Osteoblast (primary cell): Measurements from ENCODE around the gene CDK18. TPM values are rescaled to one million over a fixed set of nuclear protein-coding genes. Genes with fewer than 3 reads are reported as not detected.
"Not testable (repeated sequence)": the region's sequence is repeated elsewhere in the genome, so short reads cannot be mapped to it uniquely, and the experiment has no call there.

Source experiments
- DNase-seq: peaks from one replicate; pipeline ENCODE4 v3.0.0; 2011; ENCODE audit warnings: low spot score, mixed read lengths; ENCODE audit not compliant: insufficient read length; ENCODE audit errors: missing footprints
- H2AFZ ChIP-seq: 2 replicates; pipeline ENCODE4 v1.6.0; 2011; ENCODE audit warnings: mild to moderate bottlenecking, low read length
- H3K27ac ChIP-seq: 2 replicates; pipeline ENCODE4 v1.5.1; 2011; ENCODE audit warnings: mild to moderate bottlenecking, low read depth, low read length, moderate library complexity
- H3K27me3 ChIP-seq: 2 replicates; pipeline ENCODE4 v1.6.0; 2012; ENCODE audit warnings: mild to moderate bottlenecking, control low read depth, inconsistent platforms, low read length, moderate library complexity; ENCODE audit not compliant: insufficient read depth
- H3K36me3 ChIP-seq: 2 replicates; pipeline ENCODE4 v1.5.1; 2011; ENCODE audit warnings: mild to moderate bottlenecking, low read length, control low read depth, moderate library complexity; ENCODE audit not compliant: insufficient read depth
- H3K4me1 ChIP-seq: 2 replicates; pipeline ENCODE4 v1.5.1; 2011; ENCODE audit warnings: mild to moderate bottlenecking, low read length, control low read depth, moderate library complexity; ENCODE audit not compliant: insufficient read depth
- H3K4me2 ChIP-seq: 2 replicates; pipeline ENCODE4 v1.6.0; 2011; ENCODE audit warnings: mild to moderate bottlenecking, low read length; ENCODE audit not compliant: insufficient read depth
- H3K4me3 ChIP-seq: fragments of 200-600 bp; sonication (generic); 3 replicates; pipeline ENCODE4 v1.5.1; 2012; ENCODE audit warnings: mild to moderate bottlenecking, low read length, inconsistent platforms; ENCODE audit not compliant: insufficient read depth
- H3K79me2 ChIP-seq: 2 replicates; pipeline ENCODE4 v1.6.0; 2012; ENCODE audit warnings: mild to moderate bottlenecking, low read length, control low read depth, inconsistent platforms; ENCODE audit not compliant: insufficient read depth
- H3K9me3 ChIP-seq: 2 replicates; pipeline ENCODE4 v1.5.1; 2011; ENCODE audit warnings: low read depth, low read length, control low read depth
- H4K20me1 ChIP-seq: 2 replicates; pipeline ENCODE4 v1.6.0; 2012; ENCODE audit warnings: mild to moderate bottlenecking, low read length, control low read depth; ENCODE audit not compliant: insufficient read depth
- total RNA-seq: library from RNA; depleted of rRNA; stranded (reverse); fragments of >200 nt; gene quantifications from 2 replicates; pipeline ENCODE4 v1.2.3, GENCODE V29; 2012
- TF ChIP-seq, protein P1 (sequence below): IDR thresholded peaks from 2 replicates; pipeline ENCODE4 v1.5.1; 2011; ENCODE audit warnings: mild to moderate bottlenecking, low read depth, low read length, moderate library complexity; ENCODE audit errors: extremely low read depth

Gene CDK18
- total RNA-seq, 1 donor: 0.72 TPM

DNA sequence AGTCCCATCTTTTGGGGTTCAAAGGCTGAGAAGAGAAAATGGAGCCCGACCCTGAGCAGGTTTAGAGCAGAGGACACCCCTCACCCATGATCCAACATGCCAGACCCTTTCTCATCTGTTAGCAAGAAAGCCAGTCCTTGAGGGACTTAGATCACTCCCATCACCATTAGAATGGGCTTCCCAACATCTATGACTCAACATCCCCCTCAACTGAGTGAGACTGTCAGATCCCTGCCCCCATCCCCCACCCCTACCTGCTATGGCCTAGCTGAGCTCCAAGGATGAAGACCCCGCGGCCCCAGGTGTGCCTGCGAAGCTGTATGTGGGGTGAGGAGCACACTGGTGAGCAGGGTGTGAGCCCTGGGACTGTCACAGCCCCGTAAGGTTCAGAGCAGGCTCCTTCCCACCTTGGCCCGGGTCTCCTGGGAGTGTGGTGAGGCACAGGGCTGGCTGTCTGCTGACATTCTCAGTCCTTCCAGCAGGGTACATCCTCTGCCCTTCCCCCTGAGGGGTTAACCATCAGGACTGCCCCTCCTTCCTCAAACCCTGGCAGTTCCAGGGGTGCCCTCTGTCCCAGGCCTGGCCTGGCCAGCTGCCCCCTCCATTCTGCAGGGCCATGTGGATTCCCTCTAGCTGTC is 27.2 kb upstream of the CDK18 start:
- Histone ChIP-seq H3K4me2 (no peak overlapping the region), H3K9me3 (no peaks in the 10 kb centered on the region), H3K4me1 (peaks cover 8% of the 10 kb centered on the region), H4K20me1 (no peaks in the 10 kb centered on the region), H3K79me2 (no peaks in the 10 kb centered on the region), H3K27ac (no peak overlapping the region), H3K27me3 (peaks cover 29% of the 10 kb centered on the region), H3K4me3 (no peak overlapping the region), H3K36me3 (no peaks in the 10 kb centered on the region), H2AFZ (no peak overlapping the region)
- TF ChIP-seq, protein P1, sequence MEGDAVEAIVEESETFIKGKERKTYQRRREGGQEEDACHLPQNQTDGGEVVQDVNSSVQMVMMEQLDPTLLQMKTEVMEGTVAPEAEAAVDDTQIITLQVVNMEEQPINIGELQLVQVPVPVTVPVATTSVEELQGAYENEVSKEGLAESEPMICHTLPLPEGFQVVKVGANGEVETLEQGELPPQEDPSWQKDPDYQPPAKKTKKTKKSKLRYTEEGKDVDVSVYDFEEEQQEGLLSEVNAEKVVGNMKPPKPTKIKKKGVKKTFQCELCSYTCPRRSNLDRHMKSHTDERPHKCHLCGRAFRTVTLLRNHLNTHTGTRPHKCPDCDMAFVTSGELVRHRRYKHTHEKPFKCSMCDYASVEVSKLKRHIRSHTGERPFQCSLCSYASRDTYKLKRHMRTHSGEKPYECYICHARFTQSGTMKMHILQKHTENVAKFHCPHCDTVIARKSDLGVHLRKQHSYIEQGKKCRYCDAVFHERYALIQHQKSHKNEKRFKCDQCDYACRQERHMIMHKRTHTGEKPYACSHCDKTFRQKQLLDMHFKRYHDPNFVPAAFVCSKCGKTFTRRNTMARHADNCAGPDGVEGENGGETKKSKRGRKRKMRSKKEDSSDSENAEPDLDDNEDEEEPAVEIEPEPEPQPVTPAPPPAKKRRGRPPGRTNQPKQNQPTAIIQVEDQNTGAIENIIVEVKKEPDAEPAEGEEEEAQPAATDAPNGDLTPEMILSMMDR: no peak
- DNase-seq: peak; percentile 41

DNA sequence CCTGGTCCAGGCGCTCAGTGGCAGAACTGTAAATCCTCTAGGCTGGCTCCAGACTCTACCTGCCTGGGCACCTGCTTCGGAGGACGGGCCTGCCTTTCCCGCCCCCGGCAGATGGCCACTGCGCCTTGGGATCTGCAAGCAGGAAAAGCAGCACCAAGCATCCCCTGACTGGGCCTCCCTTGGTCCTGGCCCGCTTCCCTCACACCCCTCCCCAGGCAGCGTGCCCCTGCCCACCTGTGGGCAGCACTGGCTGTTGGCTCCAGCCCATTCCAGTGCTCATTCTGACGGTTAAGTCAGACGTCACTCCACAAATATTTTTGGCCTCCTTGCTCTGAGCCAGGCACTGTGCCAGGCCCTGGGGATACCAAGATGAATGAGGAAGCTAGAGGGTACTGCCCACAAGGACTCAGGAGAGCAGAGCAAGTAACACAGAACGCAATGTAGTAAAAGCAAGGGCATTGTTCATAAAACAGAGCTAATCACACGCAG is 26.7 kb upstream of the CDK18 start:
- H3K4me1 ChIP-seq: peaks cover 8% of the 10 kb centered on the region
- no peak overlapping the region for H3K4me2 ChIP-seq
- no peaks in the 10 kb centered on the region for H3K9me3 ChIP-seq
- no peaks in the 10 kb centered on the region for H3K79me2 ChIP-seq
- no peaks in the 10 kb centered on the region for H4K20me1 ChIP-seq
- TF ChIP-seq, protein P1: no peak
- peaks cover 29% of the 10 kb centered on the region for H3K27me3 ChIP-seq
- no peaks in the 10 kb centered on the region for H3K36me3 ChIP-seq
- DNase-seq: peak; percentile 85
- H2AFZ ChIP-seq: no peak overlapping the region
- no peak overlapping the region for H3K27ac ChIP-seq
- H3K4me3 ChIP-seq: no peak overlapping the region

DNA sequence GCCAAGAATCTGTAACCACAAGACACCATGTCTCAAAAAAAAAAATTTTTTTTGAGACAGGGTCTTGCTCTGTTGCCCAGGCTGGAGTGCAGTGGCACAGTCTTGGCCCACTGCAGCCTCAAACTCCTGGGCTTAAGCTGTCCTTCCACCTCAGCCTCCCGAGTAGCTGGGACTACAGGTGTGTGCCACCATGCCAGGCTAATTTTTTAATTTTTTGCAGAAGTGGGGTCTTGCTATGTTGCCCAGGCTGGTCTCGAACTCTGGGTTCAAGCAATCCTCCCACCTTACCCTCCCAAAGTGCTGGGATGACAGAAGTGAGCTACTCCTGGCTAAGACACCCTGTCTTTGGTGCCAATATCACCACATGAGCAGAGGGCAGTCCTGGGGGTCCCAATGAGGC is 25.5 kb upstream of the CDK18 start:
- H3K79me2 ChIP-seq, H3K27ac ChIP-seq, H4K20me1 ChIP-seq, DNase-seq, H3K4me1 ChIP-seq, H3K36me3 ChIP-seq, H3K4me2 ChIP-seq, H3K4me3 ChIP-seq, H2AFZ ChIP-seq, H3K9me3 ChIP-seq: not testable (repeated sequence)
- peaks cover 40% of the 10 kb centered on the region for H3K27me3 ChIP-seq

DNA sequence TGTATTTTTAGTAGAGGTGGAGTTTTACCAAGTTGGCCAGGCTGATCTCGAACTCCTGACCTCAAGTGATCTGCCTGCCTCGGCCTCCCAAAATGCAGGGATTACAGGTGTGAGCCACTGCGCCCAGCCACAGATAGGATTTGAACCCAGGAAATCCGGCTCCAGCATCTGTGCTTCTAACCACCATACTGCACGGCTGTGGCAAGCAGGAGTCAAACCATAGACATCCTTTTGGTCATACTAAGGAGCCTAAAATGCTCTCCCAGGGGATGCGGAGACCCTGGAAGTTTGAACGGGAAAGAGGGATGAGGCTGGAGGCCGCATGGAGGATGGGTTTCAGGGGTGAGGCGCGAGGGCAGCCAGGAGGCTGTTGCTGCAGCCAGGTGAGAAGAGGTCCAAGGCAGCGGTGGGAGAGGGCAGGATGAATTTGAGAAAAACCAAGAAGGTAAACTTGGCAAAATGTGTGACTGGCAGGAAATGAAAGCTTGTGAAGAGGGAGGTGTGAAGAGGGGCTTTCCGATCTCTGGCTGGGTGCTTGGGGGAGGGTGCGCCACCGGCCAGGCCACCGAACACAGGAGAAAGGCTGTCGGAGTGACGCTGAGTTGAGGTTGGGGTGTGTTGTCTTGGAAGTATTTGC is 24.0 kb upstream of the CDK18 start:
- Histone ChIP-seq H4K20me1 (no peaks in the 10 kb centered on the region), H3K79me2 (no peaks in the 10 kb centered on the region), H3K36me3 (no peaks in the 10 kb centered on the region), H3K9me3 (no peaks in the 10 kb centered on the region), H3K4me1 (peaks cover 8% of the 10 kb centered on the region), H3K4me3 (no peak overlapping the region), H2AFZ (no peak overlapping the region), H3K27me3 (peaks cover 47% of the 10 kb centered on the region), H3K27ac (no peak overlapping the region), H3K4me2 (no peak overlapping the region)
- TF ChIP-seq, protein P1: no peak
- no peak for DNase-seq
